Measurements from ENCODE around the gene ARHGAP22. TPM values are rescaled to one million over a fixed set of nuclear protein-coding genes. Genes with fewer than 3 reads are reported as not detected.

The ARHGAP22 gene
- total and polyA plus RNA-seq, 2 experiments from 2014 or later = 4.8 to 10.7 TPM

DNA sequence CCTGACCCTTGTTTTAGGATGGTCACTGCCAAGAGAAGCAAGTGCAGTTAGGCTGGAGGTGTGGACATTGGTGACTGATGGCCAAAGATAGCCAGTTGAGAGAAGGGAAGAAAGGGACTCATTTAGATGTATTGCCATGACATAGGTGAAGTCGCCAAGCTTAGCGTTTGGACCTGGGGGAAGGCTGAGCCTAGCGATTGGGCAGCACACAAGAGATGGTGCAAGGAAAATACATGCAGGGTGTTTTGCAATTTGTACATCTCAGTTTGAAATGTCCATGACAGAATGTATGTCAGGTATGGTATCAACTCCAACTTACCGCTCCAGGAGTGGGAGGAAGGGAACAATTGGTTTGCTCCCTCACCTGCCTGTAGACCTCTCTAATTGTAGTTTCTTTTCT lies 164.1 kb downstream of the ARHGAP22 start:
- Histone ChIP-seq H3K27ac (ENCODE audit: low read depth) (no peak overlapping the region), H4K20me1 (replicated peaks; ENCODE audit: insufficient read depth) (no peaks in the 10 kb centered on the region; the same call in 1 of the 2 replicates), H3K27me3 (ENCODE audit: insufficient read depth) (no peaks in the 10 kb centered on the region), H3K79me2 (replicated peaks; ENCODE audit: insufficient read depth) (no peaks in the 10 kb centered on the region), H3K36me3 (ENCODE audit: insufficient read depth) (no peaks in the 10 kb centered on the region), H3K4me1 (ENCODE audit: insufficient read depth) (no peaks in the 10 kb centered on the region), H3K9me2 (ENCODE audit: insufficient read depth) (0 out of 2 replicates have a peak, but pooled peaks cover 5% of the 10 kb centered on the region), H3K4me2 (no peak overlapping the region), H2AFZ (no peak overlapping the region), H3K4me3 (no peak overlapping the region), H3F3A (replicated peaks; ENCODE audit: low read depth) (no peaks in the 10 kb centered on the region)
- Mint-ChIP-seq H3K36me3 (ENCODE audit: low read depth) (no peaks in the 10 kb centered on the region), H3K9me3 (no peaks in the 10 kb centered on the region), H3K27me3 (ENCODE audit: insufficient read depth, low read depth, poor library complexity) (peaks cover 2% of the 10 kb centered on the region), H3K4me3 (no peak overlapping the region), H3K27ac (no peak overlapping the region), H3K4me1 (peaks cover 22% of the 10 kb centered on the region)
- TF ChIP-seq CREB1 (CRISPR knock-in tag; IDR thresholded peaks at IDR 0.05; ENCODE audit: low read depth) (no peak), ZNF114 (CRISPR knock-in tag; IDR thresholded peaks at IDR 0.05) (no peak), EZH2 (IDR thresholded peaks at IDR 0.05; ENCODE audit: low read depth, unreplicated experiment) (no peak), ZNF331 (CRISPR knock-in tag; IDR thresholded peaks at IDR 0.05; ENCODE audit: low read depth) (no peak), STAT1 (IDR thresholded peaks at IDR 0.05; ENCODE audit: unreplicated experiment) (no peak), NANOG (IDR thresholded peaks at IDR 0.05; ENCODE audit: borderline replicate concordance) (no peak), JUNB (IDR thresholded peaks at IDR 0.05; ENCODE audit: unreplicated experiment) (no peak), EZH2phosphoT487 (IDR thresholded peaks at IDR 0.05; ENCODE audit: unreplicated experiment) (no peak), POLR2AphosphoS5 (IDR thresholded peaks at IDR 0.05; ENCODE audit: low read depth) (no peak)
- TF ChIP-seq, protein P1, sequence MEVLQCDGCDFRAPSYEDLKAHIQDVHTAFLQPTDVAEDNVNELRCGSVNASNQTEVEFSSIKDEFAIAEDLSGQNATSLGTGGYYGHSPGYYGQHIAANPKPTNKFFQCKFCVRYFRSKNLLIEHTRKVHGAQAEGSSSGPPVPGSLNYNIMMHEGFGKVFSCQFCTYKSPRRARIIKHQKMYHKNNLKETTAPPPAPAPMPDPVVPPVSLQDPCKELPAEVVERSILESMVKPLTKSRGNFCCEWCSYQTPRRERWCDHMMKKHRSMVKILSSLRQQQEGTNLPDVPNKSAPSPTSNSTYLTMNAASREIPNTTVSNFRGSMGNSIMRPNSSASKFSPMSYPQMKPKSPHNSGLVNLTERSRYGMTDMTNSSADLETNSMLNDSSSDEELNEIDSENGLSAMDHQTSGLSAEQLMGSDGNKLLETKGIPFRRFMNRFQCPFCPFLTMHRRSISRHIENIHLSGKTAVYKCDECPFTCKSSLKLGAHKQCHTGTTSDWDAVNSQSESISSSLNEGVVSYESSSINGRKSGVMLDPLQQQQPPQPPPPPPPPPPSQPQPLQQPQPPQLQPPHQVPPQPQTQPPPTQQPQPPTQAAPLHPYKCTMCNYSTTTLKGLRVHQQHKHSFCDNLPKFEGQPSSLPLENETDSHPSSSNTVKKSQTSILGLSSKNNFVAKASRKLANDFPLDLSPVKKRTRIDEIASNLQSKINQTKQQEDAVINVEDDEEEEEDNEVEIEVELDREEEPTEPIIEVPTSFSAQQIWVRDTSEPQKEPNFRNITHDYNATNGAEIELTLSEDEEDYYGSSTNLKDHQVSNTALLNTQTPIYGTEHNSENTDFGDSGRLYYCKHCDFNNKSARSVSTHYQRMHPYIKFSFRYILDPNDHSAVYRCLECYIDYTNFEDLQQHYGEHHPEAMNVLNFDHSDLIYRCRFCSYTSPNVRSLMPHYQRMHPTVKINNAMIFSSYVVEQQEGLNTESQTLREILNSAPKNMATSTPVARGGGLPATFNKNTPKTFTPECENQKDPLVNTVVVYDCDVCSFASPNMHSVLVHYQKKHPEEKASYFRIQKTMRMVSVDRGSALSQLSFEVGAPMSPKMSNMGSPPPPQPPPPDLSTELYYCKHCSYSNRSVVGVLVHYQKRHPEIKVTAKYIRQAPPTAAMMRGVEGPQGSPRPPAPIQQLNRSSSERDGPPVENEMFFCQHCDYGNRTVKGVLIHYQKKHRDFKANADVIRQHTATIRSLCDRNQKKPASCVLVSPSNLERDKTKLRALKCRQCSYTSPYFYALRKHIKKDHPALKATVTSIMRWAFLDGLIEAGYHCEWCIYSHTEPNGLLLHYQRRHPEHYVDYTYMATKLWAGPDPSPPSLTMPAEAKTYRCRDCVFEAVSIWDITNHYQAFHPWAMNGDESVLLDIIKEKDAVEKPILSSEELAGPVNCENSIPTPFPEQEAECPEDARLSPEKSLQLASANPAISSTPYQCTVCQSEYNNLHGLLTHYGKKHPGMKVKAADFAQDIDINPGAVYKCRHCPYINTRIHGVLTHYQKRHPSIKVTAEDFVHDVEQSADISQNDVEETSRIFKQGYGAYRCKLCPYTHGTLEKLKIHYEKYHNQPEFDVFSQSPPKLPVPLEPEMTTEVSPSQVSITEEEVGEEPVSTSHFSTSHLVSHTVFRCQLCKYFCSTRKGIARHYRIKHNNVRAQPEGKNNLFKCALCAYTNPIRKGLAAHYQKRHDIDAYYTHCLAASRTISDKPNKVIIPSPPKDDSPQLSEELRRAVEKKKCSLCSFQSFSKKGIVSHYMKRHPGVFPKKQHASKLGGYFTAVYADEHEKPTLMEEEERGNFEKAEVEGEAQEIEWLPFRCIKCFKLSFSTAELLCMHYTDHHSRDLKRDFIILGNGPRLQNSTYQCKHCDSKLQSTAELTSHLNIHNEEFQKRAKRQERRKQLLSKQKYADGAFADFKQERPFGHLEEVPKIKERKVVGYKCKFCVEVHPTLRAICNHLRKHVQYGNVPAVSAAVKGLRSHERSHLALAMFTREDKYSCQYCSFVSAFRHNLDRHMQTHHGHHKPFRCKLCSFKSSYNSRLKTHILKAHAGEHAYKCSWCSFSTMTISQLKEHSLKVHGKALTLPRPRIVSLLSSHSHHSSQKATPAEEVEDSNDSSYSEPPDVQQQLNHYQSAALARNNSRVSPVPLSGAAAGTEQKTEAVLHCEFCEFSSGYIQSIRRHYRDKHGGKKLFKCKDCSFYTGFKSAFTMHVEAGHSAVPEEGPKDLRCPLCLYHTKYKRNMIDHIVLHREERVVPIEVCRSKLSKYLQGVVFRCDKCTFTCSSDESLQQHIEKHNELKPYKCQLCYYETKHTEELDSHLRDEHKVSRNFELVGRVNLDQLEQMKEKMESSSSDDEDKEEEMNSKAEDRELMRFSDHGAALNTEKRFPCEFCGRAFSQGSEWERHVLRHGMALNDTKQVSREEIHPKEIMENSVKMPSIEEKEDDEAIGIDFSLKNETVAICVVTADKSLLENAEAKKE (CRISPR knock-in tag; IDR thresholded peaks at IDR 0.05) = no peak
- TF ChIP-seq, protein P2, sequence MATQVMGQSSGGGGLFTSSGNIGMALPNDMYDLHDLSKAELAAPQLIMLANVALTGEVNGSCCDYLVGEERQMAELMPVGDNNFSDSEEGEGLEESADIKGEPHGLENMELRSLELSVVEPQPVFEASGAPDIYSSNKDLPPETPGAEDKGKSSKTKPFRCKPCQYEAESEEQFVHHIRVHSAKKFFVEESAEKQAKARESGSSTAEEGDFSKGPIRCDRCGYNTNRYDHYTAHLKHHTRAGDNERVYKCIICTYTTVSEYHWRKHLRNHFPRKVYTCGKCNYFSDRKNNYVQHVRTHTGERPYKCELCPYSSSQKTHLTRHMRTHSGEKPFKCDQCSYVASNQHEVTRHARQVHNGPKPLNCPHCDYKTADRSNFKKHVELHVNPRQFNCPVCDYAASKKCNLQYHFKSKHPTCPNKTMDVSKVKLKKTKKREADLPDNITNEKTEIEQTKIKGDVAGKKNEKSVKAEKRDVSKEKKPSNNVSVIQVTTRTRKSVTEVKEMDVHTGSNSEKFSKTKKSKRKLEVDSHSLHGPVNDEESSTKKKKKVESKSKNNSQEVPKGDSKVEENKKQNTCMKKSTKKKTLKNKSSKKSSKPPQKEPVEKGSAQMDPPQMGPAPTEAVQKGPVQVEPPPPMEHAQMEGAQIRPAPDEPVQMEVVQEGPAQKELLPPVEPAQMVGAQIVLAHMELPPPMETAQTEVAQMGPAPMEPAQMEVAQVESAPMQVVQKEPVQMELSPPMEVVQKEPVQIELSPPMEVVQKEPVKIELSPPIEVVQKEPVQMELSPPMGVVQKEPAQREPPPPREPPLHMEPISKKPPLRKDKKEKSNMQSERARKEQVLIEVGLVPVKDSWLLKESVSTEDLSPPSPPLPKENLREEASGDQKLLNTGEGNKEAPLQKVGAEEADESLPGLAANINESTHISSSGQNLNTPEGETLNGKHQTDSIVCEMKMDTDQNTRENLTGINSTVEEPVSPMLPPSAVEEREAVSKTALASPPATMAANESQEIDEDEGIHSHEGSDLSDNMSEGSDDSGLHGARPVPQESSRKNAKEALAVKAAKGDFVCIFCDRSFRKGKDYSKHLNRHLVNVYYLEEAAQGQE (IDR thresholded peaks at IDR 0.05; ENCODE audit: unreplicated experiment) = no peak
- DNase-seq (ENCODE audit: low spot score) (no peak), ATAC-seq (no peak)

Measured in GM23338 (cell line).